HG02623 (cell line): ENCODE results near the gene MAP3K4.
A peak's percentile ranks its signal among the peaks of the same experiment; 100 is the strongest.

ENCODE experiments used
- ATAC-seq: cut with Tn5 transposase; IDR thresholded peaks from one replicate; pipeline ENCODE4 v1.9.1; 2021; ENCODE audit warnings: moderate library complexity; ENCODE audit not compliant: unreplicated experiment

Gene MAP3K4

GRCh38 chr6:161001421-161001820 lies 9.9 kb downstream of the MAP3K4 start:
- no peak for ATAC-seq

GRCh38 chr6:161003336-161003735 lies 11.8 kb downstream of the MAP3K4 start:
- ATAC-seq, result no peak

- ATAC-seq, result no peak
These were observed 16.7 kb downstream of the MAP3K4 start for GRCh38 chr6:161008245-161008644.

- no peak for ATAC-seq
These were observed 18.4 kb downstream of the MAP3K4 start for GRCh38 chr6:161009991-161010390.

GRCh38 chr6:161010418-161010817 lies 18.8 kb downstream of the MAP3K4 start:
- ATAC-seq, result no peak

GRCh38 chr6:161011492-161012480 lies 20.2 kb downstream of the MAP3K4 start:
- ATAC-seq, result no peak

- no peak for ATAC-seq
These were observed 22.1 kb downstream of the MAP3K4 start for GRCh38 chr6:161013695-161014094.

- ATAC-seq, result no peak
These were observed 26.4 kb downstream of the MAP3K4 start for GRCh38 chr6:161017766-161018564.

- no peak for ATAC-seq
These were observed 27.8 kb downstream of the MAP3K4 start for GRCh38 chr6:161019324-161019839.

- no peak for ATAC-seq
These were observed 30.0 kb downstream of the MAP3K4 start for GRCh38 chr6:161021543-161021942.

GRCh38 chr6:161021998-161022743 lies 30.6 kb downstream of the MAP3K4 start:
- no peak for ATAC-seq

GRCh38 chr6:161023316-161023715 lies 31.7 kb downstream of the MAP3K4 start:
- no peak for ATAC-seq

- ATAC-seq, result no peak
These were observed 32.9 kb downstream of the MAP3K4 start for GRCh38 chr6:161024364-161024920.

GRCh38 chr6:161027385-161027784 lies 35.8 kb downstream of the MAP3K4 start:
- ATAC-seq, result no peak

GRCh38 chr6:161029195-161029809 lies 37.7 kb downstream of the MAP3K4 start:
- ATAC-seq, result peak; percentile 79

GRCh38 chr6:161031721-161032495 lies 40.3 kb downstream of the MAP3K4 start:
- no peak for ATAC-seq

GRCh38 chr6:161033667-161034066 lies 42.1 kb downstream of the MAP3K4 start:
- ATAC-seq, result no peak

GRCh38 chr6:161035182-161035980 lies 43.8 kb downstream of the MAP3K4 start:
- peak; percentile 30 for ATAC-seq

- ATAC-seq, result no peak
These were observed 44.4 kb downstream of the MAP3K4 start for GRCh38 chr6:161035981-161036263.
